Cardiac fibroblast (primary cell): Measurements from ENCODE around the gene SCFD1.
"Not testable (repeated sequence)": the region's sequence is repeated elsewhere in the genome, so short reads cannot be mapped to it uniquely, and the experiment has no call there.

ENCODE experiments used
- DNase-seq, 2 donors: peaks; one replicate each; pipeline versions ENCODE4 v3.0.0 to v3.0.0-alpha.2; 2010; ENCODE audit warnings: low read depth in 2 of 2
- H3K4me3 ChIP-seq, 2 donors: replicated peaks in 1 of 2; 1 replicate in 1 of 2; 2 replicates in 1 of 2; pipeline ENCODE4 v1.5.1; 2011; ENCODE audit warnings: low read depth in 2 of 2, low read length in 2 of 2, mild to moderate bottlenecking in 2 of 2, moderate library complexity in 1 of 2
- TF ChIP-seq, protein P1 (sequence below): IDR thresholded peaks from one replicate; pipeline ENCODE4 v1.5.1; 2011; ENCODE audit warnings: low read depth, mild to moderate bottlenecking, low read length, inconsistent platforms

Gene SCFD1

DNA sequence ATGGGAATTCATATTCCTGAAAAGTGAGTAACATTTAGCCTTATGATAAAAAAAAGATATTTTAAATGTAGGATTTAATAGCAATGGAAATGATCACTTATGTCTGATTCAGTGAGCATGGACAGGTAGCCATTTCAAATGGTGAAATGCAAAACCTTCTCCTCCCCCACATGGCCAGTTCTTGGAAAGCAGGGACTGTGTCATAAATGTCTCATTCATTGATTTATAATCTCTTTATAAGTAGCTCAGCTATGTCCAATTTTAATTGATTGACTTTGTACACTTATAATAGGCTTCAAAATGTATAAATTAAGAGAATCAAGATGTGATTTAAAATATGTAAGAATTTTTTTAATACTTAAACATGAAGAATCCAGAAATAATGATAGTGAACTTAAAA, 24.6 kb upstream of the SCFD1 start:
- TF ChIP-seq, protein P1, sequence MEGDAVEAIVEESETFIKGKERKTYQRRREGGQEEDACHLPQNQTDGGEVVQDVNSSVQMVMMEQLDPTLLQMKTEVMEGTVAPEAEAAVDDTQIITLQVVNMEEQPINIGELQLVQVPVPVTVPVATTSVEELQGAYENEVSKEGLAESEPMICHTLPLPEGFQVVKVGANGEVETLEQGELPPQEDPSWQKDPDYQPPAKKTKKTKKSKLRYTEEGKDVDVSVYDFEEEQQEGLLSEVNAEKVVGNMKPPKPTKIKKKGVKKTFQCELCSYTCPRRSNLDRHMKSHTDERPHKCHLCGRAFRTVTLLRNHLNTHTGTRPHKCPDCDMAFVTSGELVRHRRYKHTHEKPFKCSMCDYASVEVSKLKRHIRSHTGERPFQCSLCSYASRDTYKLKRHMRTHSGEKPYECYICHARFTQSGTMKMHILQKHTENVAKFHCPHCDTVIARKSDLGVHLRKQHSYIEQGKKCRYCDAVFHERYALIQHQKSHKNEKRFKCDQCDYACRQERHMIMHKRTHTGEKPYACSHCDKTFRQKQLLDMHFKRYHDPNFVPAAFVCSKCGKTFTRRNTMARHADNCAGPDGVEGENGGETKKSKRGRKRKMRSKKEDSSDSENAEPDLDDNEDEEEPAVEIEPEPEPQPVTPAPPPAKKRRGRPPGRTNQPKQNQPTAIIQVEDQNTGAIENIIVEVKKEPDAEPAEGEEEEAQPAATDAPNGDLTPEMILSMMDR = no peak
- DNase-seq = no peak
- no peak overlapping the region for H3K4me3 ChIP-seq

DNA sequence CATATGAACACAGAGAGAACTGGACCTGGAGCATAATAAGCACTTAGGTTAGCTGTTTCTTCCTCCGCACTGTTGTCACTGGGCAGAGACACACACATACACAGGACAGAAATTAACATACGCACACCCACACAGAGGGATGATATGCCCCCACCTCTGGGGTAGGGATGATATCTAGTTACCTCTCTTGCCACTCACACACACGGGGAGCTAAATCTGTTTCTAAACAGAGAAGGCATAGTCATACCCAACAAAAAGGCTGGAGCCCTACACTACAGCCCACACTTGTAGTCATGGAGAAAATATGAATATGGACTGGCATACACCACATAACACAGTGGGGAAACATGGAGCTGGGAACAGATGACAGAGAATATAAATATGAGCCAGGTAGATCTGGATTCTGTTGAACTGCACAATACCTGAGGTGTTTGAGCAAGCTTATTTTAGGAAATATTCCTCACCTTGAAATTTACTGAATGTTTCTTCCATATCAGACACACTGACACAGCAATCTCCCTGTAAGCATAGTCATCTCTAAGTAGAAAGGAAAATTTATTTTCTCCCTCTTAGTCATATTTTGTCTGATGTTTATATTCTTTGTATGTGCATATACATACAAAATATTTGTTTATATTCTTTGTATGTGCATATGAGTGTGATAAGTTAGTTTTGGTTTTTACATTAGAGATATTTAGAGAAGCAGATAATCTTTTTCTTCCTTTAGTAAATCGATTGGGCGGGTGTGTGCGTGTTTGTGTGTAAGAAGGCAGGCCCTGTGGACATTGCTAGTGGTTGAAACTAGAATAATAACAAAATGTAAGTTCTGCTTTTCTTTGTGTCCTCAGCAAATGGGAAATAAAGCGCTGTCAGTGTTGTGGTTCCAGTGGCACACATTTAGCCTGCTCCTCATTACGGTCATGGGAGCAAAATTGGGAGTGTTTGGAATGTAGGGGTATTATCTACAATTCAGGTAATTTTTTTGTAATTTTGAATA, 20.9 kb upstream of the SCFD1 start:
- DNase-seq = no peak
- TF ChIP-seq, protein P1 = no peak
- no peak overlapping the region for H3K4me3 ChIP-seq

DNA sequence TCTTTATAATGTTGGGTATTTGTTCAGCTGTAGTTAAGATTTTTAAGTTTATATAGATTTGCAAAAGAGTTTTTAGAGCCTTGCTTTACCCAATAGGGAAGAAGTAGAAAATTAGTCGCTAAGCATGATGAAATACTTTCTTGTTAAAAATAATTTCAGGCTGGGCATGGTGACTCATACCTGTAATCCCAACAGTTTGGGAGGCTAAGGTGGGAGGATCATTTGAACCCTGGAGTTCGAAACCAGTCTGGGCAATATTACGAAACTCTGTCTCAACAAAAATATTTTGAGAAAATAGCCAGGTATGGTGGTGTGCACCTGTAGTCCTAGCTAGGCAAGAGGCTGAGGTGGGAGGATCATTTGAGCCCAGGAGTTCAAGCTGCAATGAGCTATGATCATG, 18.7 kb upstream of the SCFD1 start:
- no peak overlapping the region for H3K4me3 ChIP-seq
- peak in 1 of 2 donors; percentile 19 for DNase-seq
- TF ChIP-seq, protein P1 = no peak

DNA sequence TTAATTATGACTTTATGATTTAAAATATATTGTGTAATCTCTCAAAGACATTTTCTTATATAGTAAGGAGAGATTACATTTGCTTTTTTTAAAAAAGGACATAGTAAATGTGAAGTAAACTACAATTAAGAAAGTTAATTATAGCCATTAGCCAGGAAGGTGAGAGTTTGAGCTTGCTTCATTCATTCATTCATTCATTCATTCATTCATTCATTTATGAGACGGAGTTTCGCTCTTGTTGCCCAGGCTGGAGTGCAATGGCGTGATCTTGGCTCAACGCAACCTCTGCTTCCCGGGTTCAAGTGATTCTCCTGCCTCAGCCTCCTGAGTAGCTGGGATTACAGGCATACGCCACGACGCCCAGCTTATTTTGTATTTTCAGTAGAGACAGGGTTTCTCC, 17.4 kb upstream of the SCFD1 start:
- not testable (repeated sequence) for H3K4me3 ChIP-seq, DNase-seq

DNA sequence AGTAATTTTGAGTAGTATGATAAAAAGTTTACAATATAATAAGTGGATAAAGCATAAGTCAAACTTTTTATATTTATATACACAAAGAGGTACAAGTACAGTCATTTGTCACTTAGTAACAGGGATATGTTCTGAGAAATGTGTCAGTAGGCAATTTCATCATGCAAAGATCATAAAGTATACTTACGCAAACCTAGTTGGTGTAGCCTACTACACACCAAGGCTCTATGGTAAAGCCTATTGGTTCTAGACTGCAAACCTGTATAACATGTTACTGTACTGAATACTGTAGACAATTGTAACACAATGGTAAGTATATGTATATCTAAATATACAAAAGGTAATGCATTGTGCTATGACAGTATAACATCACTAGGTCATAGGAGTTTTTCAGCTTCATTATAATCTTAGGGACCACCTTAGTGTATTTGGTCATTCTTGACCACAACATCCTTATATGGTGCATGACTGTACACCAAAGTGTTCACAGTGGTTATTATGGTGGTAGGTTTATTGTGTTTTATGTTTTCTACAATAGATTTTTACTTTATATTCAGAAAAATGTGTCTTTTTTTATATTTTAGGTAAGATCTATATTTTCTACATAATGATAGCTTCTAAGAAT, 14.9 kb upstream of the SCFD1 start:
- TF ChIP-seq, protein P1 = no peak
- no peak overlapping the region for H3K4me3 ChIP-seq
- DNase-seq = peak in 1 of 2 donors; percentile 44

DNA sequence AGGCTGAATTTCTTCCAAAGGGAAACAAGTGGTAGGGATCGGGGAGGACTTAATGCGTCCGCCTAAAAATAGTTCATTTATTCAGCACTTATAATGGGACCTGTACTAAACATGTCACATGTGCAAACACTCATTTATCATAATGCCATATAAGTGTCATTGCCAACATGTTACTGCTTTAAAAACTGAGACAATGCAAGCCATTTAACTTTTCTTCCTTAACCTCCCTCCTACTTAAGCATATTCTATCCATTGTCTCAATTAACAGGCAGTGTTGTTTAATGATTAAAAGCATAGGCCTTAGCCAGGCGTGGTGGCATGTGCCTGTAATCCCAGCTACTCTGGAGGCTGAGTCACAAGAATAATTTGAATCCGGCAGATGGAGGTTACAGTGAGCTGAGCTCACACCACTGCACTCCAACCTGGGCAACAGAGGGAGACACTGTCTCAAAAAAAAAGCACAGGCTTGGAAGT, 13.5 kb upstream of the SCFD1 start:
- TF ChIP-seq, protein P1 = peak; percentile 11
- DNase-seq = peak; percentile 10 to 66

DNA sequence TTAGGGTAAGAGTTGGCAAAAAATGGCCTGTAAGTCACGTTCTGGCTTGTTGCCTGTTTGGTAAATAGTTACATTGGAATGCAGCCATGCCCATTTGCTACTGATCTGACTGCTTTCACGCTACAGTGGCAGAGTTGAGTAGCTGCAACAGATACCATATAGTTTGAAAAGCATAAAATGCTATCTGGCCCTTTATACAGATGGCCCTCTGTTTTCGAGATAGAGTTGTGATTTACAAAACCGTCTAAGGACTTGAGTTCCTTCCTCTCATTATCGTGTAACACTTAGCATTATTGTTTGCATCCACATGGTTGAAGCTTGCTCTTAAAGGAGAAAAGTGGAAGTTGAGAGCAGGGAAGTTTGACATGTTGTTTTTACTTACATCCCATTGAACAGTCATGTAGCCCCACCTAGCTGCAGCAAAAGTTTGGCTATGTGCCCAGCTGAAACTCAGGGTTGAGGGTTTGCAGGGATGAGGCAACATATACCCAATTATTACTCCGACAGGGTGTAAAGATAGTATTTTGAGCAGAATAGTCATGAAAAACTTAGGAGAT, 11.3 kb upstream of the SCFD1 start:
- no peak overlapping the region for H3K4me3 ChIP-seq
- TF ChIP-seq, protein P1 = peak; percentile 29
- peak; percentile 86 to 88 for DNase-seq

More for the DNA sequence above, 13.5 kb upstream of the SCFD1 start:
- no peak overlapping the region for H3K4me3 ChIP-seq
